Osteoblast (primary cell): ENCODE results near the gene NALF2. TPM values are rescaled to one million over a fixed set of nuclear protein-coding genes. Genes with fewer than 3 reads are reported as not detected.

Experiments
- DNase-seq: peaks from one replicate; pipeline ENCODE4 v3.0.0; 2011; ENCODE audit warnings: low spot score, mixed read lengths; ENCODE audit not compliant: insufficient read length; ENCODE audit errors: missing footprints
- H2AFZ ChIP-seq: 2 replicates; pipeline ENCODE4 v1.6.0; 2011; ENCODE audit warnings: mild to moderate bottlenecking, low read length
- H3K27ac ChIP-seq: 2 replicates; pipeline ENCODE4 v1.5.1; 2011; ENCODE audit warnings: mild to moderate bottlenecking, low read depth, low read length, moderate library complexity
- H3K27me3 ChIP-seq: 2 replicates; pipeline ENCODE4 v1.6.0; 2012; ENCODE audit warnings: mild to moderate bottlenecking, control low read depth, inconsistent platforms, low read length, moderate library complexity; ENCODE audit not compliant: insufficient read depth
- H3K36me3 ChIP-seq: 2 replicates; pipeline ENCODE4 v1.5.1; 2011; ENCODE audit warnings: mild to moderate bottlenecking, low read length, control low read depth, moderate library complexity; ENCODE audit not compliant: insufficient read depth
- H3K4me1 ChIP-seq: 2 replicates; pipeline ENCODE4 v1.5.1; 2011; ENCODE audit warnings: mild to moderate bottlenecking, low read length, control low read depth, moderate library complexity; ENCODE audit not compliant: insufficient read depth
- H3K4me2 ChIP-seq: 2 replicates; pipeline ENCODE4 v1.6.0; 2011; ENCODE audit warnings: mild to moderate bottlenecking, low read length; ENCODE audit not compliant: insufficient read depth
- H3K4me3 ChIP-seq: fragments of 200-600 bp; sonication (generic); 3 replicates; pipeline ENCODE4 v1.5.1; 2012; ENCODE audit warnings: mild to moderate bottlenecking, low read length, inconsistent platforms; ENCODE audit not compliant: insufficient read depth
- H3K79me2 ChIP-seq: 2 replicates; pipeline ENCODE4 v1.6.0; 2012; ENCODE audit warnings: mild to moderate bottlenecking, low read length, control low read depth, inconsistent platforms; ENCODE audit not compliant: insufficient read depth
- H3K9me3 ChIP-seq: 2 replicates; pipeline ENCODE4 v1.5.1; 2011; ENCODE audit warnings: low read depth, low read length, control low read depth
- H4K20me1 ChIP-seq: 2 replicates; pipeline ENCODE4 v1.6.0; 2012; ENCODE audit warnings: mild to moderate bottlenecking, low read length, control low read depth; ENCODE audit not compliant: insufficient read depth
- total RNA-seq: library from RNA; depleted of rRNA; stranded (reverse); fragments of >200 nt; gene quantifications from 2 replicates; pipeline ENCODE4 v1.2.3, GENCODE V29; 2012
- TF ChIP-seq, protein P1 (sequence below): IDR thresholded peaks from 2 replicates; pipeline ENCODE4 v1.5.1; 2011; ENCODE audit warnings: mild to moderate bottlenecking, low read depth, low read length, moderate library complexity; ENCODE audit errors: extremely low read depth

The NALF2 gene
- total RNA-seq, 1 donor: not detected

DNA sequence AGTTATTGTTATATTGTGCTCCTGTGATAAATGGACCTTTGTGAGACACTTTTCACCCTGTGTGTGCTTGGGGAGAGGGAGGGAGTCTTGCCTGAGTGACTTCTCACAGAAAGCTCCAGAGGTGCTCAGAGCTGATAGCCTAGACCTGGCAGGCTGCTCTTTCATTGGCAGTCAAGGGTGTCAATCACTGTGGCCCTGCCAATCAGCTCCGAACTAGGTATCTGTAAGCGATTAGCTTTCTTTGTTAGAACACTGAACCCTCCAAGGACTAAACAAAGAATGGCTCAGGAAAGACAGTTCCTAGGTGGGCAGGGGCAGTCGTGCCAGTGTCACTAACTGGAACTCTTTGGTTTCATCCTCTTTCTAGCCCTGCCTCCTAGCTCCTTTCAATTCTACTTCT lies 2.7 kb upstream of the NALF2 start:
- no peaks in the 10 kb centered on the region for H3K36me3 ChIP-seq
- DNase-seq: no peak
- H4K20me1 ChIP-seq: no peaks in the 10 kb centered on the region
- H3K9me3 ChIP-seq: peaks cover 3% of the 10 kb centered on the region
- H3K4me2 ChIP-seq: no peak overlapping the region
- H3K27me3 ChIP-seq: peaks cover 19% of the 10 kb centered on the region
- no peak overlapping the region for H3K27ac ChIP-seq
- H3K4me3 ChIP-seq: no peak overlapping the region
- H3K4me1 ChIP-seq: no peaks in the 10 kb centered on the region
- no peaks in the 10 kb centered on the region for H3K79me2 ChIP-seq
- H2AFZ ChIP-seq: no peak overlapping the region
- TF ChIP-seq, protein P1, sequence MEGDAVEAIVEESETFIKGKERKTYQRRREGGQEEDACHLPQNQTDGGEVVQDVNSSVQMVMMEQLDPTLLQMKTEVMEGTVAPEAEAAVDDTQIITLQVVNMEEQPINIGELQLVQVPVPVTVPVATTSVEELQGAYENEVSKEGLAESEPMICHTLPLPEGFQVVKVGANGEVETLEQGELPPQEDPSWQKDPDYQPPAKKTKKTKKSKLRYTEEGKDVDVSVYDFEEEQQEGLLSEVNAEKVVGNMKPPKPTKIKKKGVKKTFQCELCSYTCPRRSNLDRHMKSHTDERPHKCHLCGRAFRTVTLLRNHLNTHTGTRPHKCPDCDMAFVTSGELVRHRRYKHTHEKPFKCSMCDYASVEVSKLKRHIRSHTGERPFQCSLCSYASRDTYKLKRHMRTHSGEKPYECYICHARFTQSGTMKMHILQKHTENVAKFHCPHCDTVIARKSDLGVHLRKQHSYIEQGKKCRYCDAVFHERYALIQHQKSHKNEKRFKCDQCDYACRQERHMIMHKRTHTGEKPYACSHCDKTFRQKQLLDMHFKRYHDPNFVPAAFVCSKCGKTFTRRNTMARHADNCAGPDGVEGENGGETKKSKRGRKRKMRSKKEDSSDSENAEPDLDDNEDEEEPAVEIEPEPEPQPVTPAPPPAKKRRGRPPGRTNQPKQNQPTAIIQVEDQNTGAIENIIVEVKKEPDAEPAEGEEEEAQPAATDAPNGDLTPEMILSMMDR: no peak

DNA sequence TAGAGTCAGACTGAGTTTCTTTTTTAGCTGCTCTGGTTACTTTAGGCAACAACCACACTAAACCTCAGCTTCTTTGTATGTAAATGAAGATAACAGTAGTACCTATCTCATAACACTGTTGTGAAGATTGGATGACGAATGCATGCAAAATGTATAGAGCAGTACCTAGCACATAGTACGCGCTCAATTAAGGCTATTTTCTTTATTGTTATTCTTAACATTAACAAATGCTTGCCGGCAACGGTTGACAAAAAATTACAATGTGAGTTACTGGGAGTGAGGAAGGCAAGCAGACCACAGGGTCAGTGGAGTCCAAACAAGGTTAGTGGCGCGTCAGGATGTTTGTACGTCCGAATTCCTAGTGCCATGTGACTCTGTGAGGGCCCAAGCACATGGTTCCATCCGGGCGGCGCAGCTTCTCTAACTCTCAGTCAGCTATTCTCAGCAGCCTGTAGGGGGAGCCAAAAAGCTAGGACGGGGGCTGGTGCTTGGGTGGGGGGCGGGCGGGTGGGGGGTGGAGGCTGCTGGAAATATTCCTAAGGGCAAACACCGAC lies 821 bp upstream of the NALF2 start:
- no peaks in the 10 kb centered on the region for H3K36me3 ChIP-seq
- no peaks in the 10 kb centered on the region for H3K79me2 ChIP-seq
- no peak overlapping the region for H3K4me2 ChIP-seq
- no peaks in the 10 kb centered on the region for H4K20me1 ChIP-seq
- H3K4me1 ChIP-seq: no peaks in the 10 kb centered on the region
- DNase-seq: peak; percentile 77
- H3K27me3 ChIP-seq: peaks cover 18% of the 10 kb centered on the region
- H3K9me3 ChIP-seq: peaks cover 3% of the 10 kb centered on the region
- no peak overlapping the region for H3K4me3 ChIP-seq
- H2AFZ ChIP-seq: no peak overlapping the region
- TF ChIP-seq, protein P1: peak; percentile 9
- H3K27ac ChIP-seq: no peak overlapping the region

DNA sequence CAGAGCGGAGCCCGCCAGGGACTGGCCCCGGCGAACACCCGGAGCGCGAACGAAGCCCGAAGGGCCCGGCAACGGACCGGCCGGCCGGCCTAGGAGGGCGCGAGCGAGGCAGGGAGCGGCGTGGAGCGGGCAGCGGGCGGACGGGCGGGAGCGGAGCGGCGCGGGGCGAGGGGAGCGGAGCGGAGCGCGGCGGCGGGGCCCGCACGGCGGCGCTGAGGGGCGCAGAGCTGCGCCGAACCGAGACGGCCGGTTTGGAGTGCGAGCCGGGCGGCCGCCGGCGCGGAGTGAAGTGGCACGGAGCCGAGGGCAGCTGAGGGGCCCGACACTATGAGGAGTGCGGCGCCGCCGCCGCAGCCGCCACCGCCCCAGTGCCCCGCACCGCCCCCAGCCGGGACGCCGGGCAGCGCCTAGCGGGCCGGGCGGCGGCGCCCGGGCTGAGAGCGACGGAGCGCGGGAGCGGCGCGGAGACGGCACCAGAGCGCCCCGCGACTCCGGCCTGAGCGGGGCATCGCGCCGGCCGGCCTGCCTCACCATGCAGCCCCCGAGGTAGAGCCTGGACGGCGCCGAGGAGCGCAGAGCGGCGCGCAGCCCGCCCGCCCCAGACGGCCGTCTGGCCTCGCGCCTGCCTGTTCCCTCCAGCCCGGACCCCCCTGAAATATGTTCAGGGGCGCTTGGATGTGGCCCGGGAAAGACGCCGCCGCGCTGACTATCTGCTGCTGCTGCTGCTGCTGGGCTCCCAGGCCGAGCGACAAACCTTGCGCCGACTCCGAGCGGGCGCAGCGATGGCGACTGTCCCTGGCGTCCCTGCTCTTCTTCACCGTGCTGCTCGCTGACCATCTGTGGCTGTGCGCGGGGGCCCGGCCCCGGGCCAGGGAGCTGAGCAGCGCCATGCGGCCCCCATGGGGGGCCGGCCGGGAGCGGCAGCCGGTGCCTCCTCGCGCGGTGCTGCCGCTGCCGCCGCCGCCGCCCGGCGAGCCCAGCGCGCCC lies 793 bp downstream of the NALF2 start:
- TF ChIP-seq, protein P1: no peak
- Histone ChIP-seq H3K27me3 (peaks cover 14% of the 10 kb centered on the region), H3K4me1 (no peaks in the 10 kb centered on the region), H3K4me2 (no peak overlapping the region), H4K20me1 (no peaks in the 10 kb centered on the region), H3K79me2 (no peaks in the 10 kb centered on the region), H3K36me3 (no peaks in the 10 kb centered on the region), H3K27ac (no peak overlapping the region), H3K9me3 (peaks cover 2% of the 10 kb centered on the region), H2AFZ (no peak overlapping the region), H3K4me3 (no peak overlapping the region)
- DNase-seq: peak; percentile 66
